ENCODE measurements around the gene FAM72D.
"Not testable (repeated sequence)": the region's sequence is repeated elsewhere in the genome, so short reads cannot be mapped to it uniquely, and the experiment has no call there.

DNA sequence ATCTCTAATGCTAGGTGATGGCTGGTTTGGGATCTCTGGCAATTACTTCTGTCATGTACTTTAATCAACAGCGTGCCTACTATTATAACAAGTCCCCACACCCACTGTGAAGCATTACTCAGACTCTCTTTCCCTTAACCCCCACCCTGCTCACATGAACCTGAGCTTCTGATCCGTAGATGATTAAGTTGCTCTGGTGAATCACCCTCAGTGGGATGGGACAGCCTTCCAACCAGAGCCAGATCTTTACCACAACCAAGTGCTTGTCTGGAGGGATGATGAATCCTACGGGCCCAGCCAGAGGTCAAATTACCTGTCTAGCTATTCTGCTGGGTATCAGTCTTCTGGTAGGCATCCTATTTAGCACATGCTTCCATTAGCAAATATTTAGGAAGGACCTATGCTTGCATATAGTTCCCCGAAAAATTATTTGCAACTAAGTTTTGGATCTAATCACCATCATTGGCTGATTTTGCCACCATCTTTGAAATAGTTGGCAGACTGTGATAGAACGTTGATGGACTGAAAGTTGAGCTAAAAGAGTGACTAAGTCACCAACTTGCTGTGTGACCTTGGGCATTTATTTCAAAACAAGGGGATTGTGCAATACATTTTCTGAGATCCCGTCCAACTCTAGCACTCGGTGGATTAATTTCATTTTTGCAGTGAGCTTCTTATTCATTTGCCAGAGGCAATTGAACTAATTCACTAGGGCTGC, 26.7 kb downstream of the FAM72D start:
- TF ChIP-seq ZNF274 (IDR thresholded peaks at IDR 0.05; ENCODE audit: low read length); ZNF274 (tag by site-specific recombination; IDR thresholded peaks at IDR 0.05; ENCODE audit: borderline replicate concordance); TCF7L2 (IDR thresholded peaks at IDR 0.05; ENCODE audit: borderline replicate concordance, low read depth, low read length); KLF1 (tag by site-specific recombination; IDR thresholded peaks at IDR 0.05): not testable (repeated sequence)
- TF ChIP-seq, protein P1, sequence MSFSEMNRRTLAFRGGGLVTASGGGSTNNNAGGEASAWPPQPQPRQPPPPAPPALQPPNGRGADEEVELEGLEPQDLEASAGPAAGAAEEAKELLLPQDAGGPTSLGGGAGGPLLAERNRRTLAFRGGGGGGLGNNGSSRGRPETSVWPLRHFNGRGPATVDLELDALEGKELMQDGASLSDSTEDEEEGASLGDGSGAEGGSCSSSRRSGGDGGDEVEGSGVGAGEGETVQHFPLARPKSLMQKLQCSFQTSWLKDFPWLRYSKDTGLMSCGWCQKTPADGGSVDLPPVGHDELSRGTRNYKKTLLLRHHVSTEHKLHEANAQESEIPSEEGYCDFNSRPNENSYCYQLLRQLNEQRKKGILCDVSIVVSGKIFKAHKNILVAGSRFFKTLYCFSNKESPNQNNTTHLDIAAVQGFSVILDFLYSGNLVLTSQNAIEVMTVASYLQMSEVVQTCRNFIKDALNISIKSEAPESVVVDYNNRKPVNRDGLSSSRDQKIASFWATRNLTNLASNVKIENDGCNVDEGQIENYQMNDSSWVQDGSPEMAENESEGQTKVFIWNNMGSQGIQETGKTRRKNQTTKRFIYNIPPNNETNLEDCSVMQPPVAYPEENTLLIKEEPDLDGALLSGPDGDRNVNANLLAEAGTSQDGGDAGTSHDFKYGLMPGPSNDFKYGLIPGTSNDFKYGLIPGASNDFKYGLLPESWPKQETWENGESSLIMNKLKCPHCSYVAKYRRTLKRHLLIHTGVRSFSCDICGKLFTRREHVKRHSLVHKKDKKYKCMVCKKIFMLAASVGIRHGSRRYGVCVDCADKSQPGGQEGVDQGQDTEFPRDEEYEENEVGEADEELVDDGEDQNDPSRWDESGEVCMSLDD (tag by site-specific recombination; IDR thresholded peaks at IDR 0.05), result not testable (repeated sequence)
- TF ChIP-seq, protein P2, sequence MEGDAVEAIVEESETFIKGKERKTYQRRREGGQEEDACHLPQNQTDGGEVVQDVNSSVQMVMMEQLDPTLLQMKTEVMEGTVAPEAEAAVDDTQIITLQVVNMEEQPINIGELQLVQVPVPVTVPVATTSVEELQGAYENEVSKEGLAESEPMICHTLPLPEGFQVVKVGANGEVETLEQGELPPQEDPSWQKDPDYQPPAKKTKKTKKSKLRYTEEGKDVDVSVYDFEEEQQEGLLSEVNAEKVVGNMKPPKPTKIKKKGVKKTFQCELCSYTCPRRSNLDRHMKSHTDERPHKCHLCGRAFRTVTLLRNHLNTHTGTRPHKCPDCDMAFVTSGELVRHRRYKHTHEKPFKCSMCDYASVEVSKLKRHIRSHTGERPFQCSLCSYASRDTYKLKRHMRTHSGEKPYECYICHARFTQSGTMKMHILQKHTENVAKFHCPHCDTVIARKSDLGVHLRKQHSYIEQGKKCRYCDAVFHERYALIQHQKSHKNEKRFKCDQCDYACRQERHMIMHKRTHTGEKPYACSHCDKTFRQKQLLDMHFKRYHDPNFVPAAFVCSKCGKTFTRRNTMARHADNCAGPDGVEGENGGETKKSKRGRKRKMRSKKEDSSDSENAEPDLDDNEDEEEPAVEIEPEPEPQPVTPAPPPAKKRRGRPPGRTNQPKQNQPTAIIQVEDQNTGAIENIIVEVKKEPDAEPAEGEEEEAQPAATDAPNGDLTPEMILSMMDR (tag by site-specific recombination; IDR thresholded peaks at IDR 0.05), result not testable (repeated sequence)
- TF ChIP-seq, protein P3, sequence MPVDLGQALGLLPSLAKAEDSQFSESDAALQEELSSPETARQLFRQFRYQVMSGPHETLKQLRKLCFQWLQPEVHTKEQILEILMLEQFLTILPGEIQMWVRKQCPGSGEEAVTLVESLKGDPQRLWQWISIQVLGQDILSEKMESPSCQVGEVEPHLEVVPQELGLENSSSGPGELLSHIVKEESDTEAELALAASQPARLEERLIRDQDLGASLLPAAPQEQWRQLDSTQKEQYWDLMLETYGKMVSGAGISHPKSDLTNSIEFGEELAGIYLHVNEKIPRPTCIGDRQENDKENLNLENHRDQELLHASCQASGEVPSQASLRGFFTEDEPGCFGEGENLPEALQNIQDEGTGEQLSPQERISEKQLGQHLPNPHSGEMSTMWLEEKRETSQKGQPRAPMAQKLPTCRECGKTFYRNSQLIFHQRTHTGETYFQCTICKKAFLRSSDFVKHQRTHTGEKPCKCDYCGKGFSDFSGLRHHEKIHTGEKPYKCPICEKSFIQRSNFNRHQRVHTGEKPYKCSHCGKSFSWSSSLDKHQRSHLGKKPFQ (tag by site-specific recombination; IDR thresholded peaks at IDR 0.05), result not testable (repeated sequence)

Data from HEK293 (cell line).